GM23338 (cell line): ENCODE results near the gene UGT1A3. TPM values are rescaled to one million over a fixed set of nuclear protein-coding genes. Genes with fewer than 3 reads are reported as not detected.

ENCODE experiments used
- ATAC-seq: fragments of 200-7000 bp; cut with Tn5 transposase; 3 replicates; pipeline ENCODE4 v1.9.1; 2020
- DNase-seq: peaks from one replicate; pipeline ENCODE4 v3.0.0-alpha.2; 2015; ENCODE audit warnings: low spot score
- H2AFZ ChIP-seq: fragments of 200-600 bp; sonication (generic); 2 replicates; pipeline ENCODE4 v1.8.0; 2016; ENCODE audit warnings: antibody characterized with exemption, mild to moderate bottlenecking, moderate library complexity
- H3F3A ChIP-seq: fragments of 200-600 bp; sonication (generic); replicated peaks from 2 replicates; pipeline ENCODE4 v1.8.0; 2017; ENCODE audit warnings: antibody characterized with exemption, mixed run types, low read depth
- H3K27ac ChIP-seq: fragments of 200-600 bp; sonication (generic); 2 replicates; pipeline ENCODE4 v1.6.1; 2016; ENCODE audit warnings: low read depth
- H3K27me3 ChIP-seq: fragments of 200-600 bp; sonication (generic); 2 replicates; pipeline ENCODE4 v1.8.0; 2016; ENCODE audit warnings: mild to moderate bottlenecking, mixed run types, moderate library complexity; ENCODE audit not compliant: insufficient read depth
- H3K36me3 ChIP-seq: fragments of 200-600 bp; sonication (generic); 2 replicates; pipeline ENCODE4 v1.8.0; 2016; ENCODE audit warnings: mild to moderate bottlenecking; ENCODE audit not compliant: insufficient read depth
- H3K4me1 ChIP-seq: fragments of 200-600 bp; sonication (generic); 2 replicates; pipeline ENCODE4 v1.8.0; 2016; ENCODE audit warnings: mild to moderate bottlenecking, moderate library complexity; ENCODE audit not compliant: insufficient read depth
- H3K4me2 ChIP-seq: fragments of 200-600 bp; sonication (generic); 2 replicates; pipeline ENCODE4 v1.7.1; 2017; ENCODE audit warnings: mixed run types
- H3K4me3 ChIP-seq: fragments of 200-600 bp; sonication (generic); 2 replicates; pipeline ENCODE4 v1.6.1; 2016; ENCODE audit warnings: mixed run types
- H3K79me2 ChIP-seq: fragments of 200-600 bp; sonication (generic); replicated peaks from 2 replicates; pipeline ENCODE4 v1.8.0; 2017; ENCODE audit warnings: mild to moderate bottlenecking; ENCODE audit not compliant: insufficient read depth
- H3K9me2 ChIP-seq: fragments of 200-600 bp; sonication (generic); 2 replicates; pipeline ENCODE4 v1.8.0; 2017; ENCODE audit not compliant: insufficient read depth
- H4K20me1 ChIP-seq: fragments of 200-600 bp; sonication (generic); replicated peaks from 2 replicates; pipeline ENCODE4 v1.8.0; 2017; ENCODE audit warnings: mild to moderate bottlenecking; ENCODE audit not compliant: insufficient read depth
- H3K27ac Mint-ChIP-seq: 2 replicates; pipeline ENCODE4 v1.8.0; 2020; ENCODE audit warnings: inconsistent platforms, mild to moderate bottlenecking, moderate library complexity, mixed read lengths
- H3K27me3 Mint-ChIP-seq: 3 replicates; pipeline ENCODE4 v1.8.0; 2022; ENCODE audit warnings: low read depth, mild to moderate bottlenecking, moderate library complexity, mixed read lengths, inconsistent platforms; ENCODE audit not compliant: insufficient read depth, poor library complexity
- H3K36me3 Mint-ChIP-seq: 3 replicates; pipeline ENCODE4 v1.8.0; 2021; ENCODE audit warnings: low read depth, mild to moderate bottlenecking, inconsistent platforms, moderate library complexity, mixed read lengths
- H3K4me1 Mint-ChIP-seq: 3 replicates; pipeline ENCODE4 v1.8.0; 2020; ENCODE audit warnings: mild to moderate bottlenecking, inconsistent platforms, mixed read lengths
- H3K4me3 Mint-ChIP-seq: 3 replicates; pipeline ENCODE4 v1.8.0; 2021; ENCODE audit warnings: moderate library complexity, mild to moderate bottlenecking, inconsistent platforms, mixed read lengths
- H3K9me3 Mint-ChIP-seq: 3 replicates; pipeline ENCODE4 v1.8.0; 2020; ENCODE audit warnings: moderate library complexity, mild to moderate bottlenecking, inconsistent platforms, mixed read lengths
- CREB1 ChIP-seq: fragments of 250-450 bp; sonication (Bioruptor Pico); IDR thresholded peaks from 2 replicates; pipeline ENCODE4 v1.5.0; 2020; ENCODE audit warnings: low read depth, mild to moderate bottlenecking, moderate library complexity
- CTCF ChIP-seq, 2 experiments: fragments of 200-600 bp in 1 of 2; sonication (generic) in 1 of 2; conservative IDR thresholded peaks; 2 replicates each; pipeline versions ENCODE4 v1.5.1 to v1.6.1; 2016 to 2017; ENCODE audit warnings: antibody characterized with exemption in 2 of 2, low read depth in 2 of 2, mild to moderate bottlenecking in 2 of 2, moderate library complexity in 1 of 2
- EZH2 ChIP-seq: fragments of 200-600 bp; sonication (generic); IDR thresholded peaks from one replicate; pipeline ENCODE4 v1.8.0; 2017; ENCODE audit warnings: antibody characterized with exemption, mild to moderate bottlenecking, low read depth; ENCODE audit not compliant: unreplicated experiment
- EZH2phosphoT487 ChIP-seq: fragments of 200-600 bp; sonication (generic); IDR thresholded peaks from one replicate; pipeline ENCODE4 v1.8.1; 2018; ENCODE audit warnings: antibody characterized with exemption; ENCODE audit not compliant: unreplicated experiment
- JUNB ChIP-seq: IDR thresholded peaks from one replicate; pipeline ENCODE4 v1.6.1; 2016; ENCODE audit warnings: antibody characterized with exemption; ENCODE audit not compliant: unreplicated experiment
- NANOG ChIP-seq: IDR thresholded peaks from 2 replicates; pipeline ENCODE4 v1.6.1; 2016; ENCODE audit warnings: antibody characterized with exemption, borderline replicate concordance
- POLR2AphosphoS5 ChIP-seq: IDR thresholded peaks from 2 replicates; pipeline ENCODE4 v1.6.1; 2016; ENCODE audit warnings: antibody characterized with exemption, low read depth
- REST ChIP-seq: IDR thresholded peaks from one replicate; pipeline ENCODE4 v1.6.1; 2018; ENCODE audit warnings: antibody characterized with exemption; ENCODE audit not compliant: unreplicated experiment
- STAT1 ChIP-seq: IDR thresholded peaks from one replicate; pipeline ENCODE4 v1.6.1; 2016; ENCODE audit warnings: antibody characterized with exemption; ENCODE audit not compliant: unreplicated experiment
- ZNF114 ChIP-seq: fragments of 250-450 bp; sonication (Bioruptor Pico); IDR thresholded peaks from 2 replicates; pipeline ENCODE4 v1.5.0; 2020; ENCODE audit warnings: mild to moderate bottlenecking, moderate library complexity
- ZNF331 ChIP-seq: fragments of 250-450 bp; sonication (Bioruptor Pico); IDR thresholded peaks from 2 replicates; pipeline ENCODE4 v1.5.0; 2020; ENCODE audit warnings: low read depth, mild to moderate bottlenecking, moderate library complexity
- polyA plus RNA-seq: library from polyadenylated mRNA; unstranded; fragments of >200 nt; fragmentation: Nextera tagmentation; extraction: Ambion mirVana; gene quantifications from 2 replicates; pipeline ENCODE4 v1.2.1, GENCODE V29; 2016
- total RNA-seq: library from RNA; depleted of rRNA; stranded (reverse); fragments of >200 nt; shearing (Covaris generic); gene quantifications from 2 replicates; pipeline ENCODE4 v1.2.3, GENCODE V29; 2014
- TF ChIP-seq, protein P1 (sequence below): IDR thresholded peaks from 2 replicates; pipeline ENCODE4 v1.6.1; 2016; ENCODE audit warnings: antibody characterized with exemption

UGT1A3 gene
- total and polyA plus RNA-seq, 2 experiments from 2014 or later = not detected

GRCh38 chr2:233789554-233789953, 60.7 kb downstream of the UGT1A3 start (continued):
- no peak for TF ChIP-seq REST

- Histone ChIP-seq H2AFZ (no peak overlapping the region), H3K79me2 (no peaks in the 10 kb centered on the region)
- DNase-seq = no peak
- TF ChIP-seq STAT1 = no peak
- TF ChIP-seq, protein P1, sequence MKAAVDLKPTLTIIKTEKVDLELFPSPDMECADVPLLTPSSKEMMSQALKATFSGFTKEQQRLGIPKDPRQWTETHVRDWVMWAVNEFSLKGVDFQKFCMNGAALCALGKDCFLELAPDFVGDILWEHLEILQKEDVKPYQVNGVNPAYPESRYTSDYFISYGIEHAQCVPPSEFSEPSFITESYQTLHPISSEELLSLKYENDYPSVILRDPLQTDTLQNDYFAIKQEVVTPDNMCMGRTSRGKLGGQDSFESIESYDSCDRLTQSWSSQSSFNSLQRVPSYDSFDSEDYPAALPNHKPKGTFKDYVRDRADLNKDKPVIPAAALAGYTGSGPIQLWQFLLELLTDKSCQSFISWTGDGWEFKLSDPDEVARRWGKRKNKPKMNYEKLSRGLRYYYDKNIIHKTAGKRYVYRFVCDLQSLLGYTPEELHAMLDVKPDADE = no peak
- no peak for TF ChIP-seq ZNF114 (CRISPR knock-in tag)
- no peak for TF ChIP-seq EZH2phosphoT487
- no peak for TF ChIP-seq ZNF331 (CRISPR knock-in tag)
- TF ChIP-seq EZH2 = no peak
- TF ChIP-seq POLR2AphosphoS5 = no peak
- TF ChIP-seq JUNB = no peak
- no peak for TF ChIP-seq REST
- no peak for TF ChIP-seq CTCF (conservative IDR thresholded peaks at IDR 0.05; ENCODE audit: low read depth in 2 of 2)
- no peak for TF ChIP-seq CREB1 (CRISPR knock-in tag)
- no peak for TF ChIP-seq NANOG
These were observed 62.5 kb downstream of the UGT1A3 start for GRCh38 chr2:233791151-233791882.

More at GRCh38 chr2:233791151-233791882, 62.5 kb downstream of the UGT1A3 start:
- no peak overlapping the region for H3K4me3 ChIP-seq
- H3K27me3 ChIP-seq = no peaks in the 10 kb centered on the region
- no peak overlapping the region for H3K27ac ChIP-seq
- ATAC-seq = no peak
- no peaks in the 10 kb centered on the region; the same call in 2 of the 3 replicates for H3K36me3 Mint-ChIP-seq
- H4K20me1 ChIP-seq = no peaks in the 10 kb centered on the region
- no peaks in the 10 kb centered on the region for H3K9me2 ChIP-seq
- H3K27ac Mint-ChIP-seq = no peak overlapping the region
- H3K4me3 Mint-ChIP-seq = no peak overlapping the region
- no peak overlapping the region for H3K4me2 ChIP-seq
- H3K9me3 Mint-ChIP-seq = peaks cover 12% of the 10 kb centered on the region
- peaks cover 11% of the 10 kb centered on the region for H3K27me3 Mint-ChIP-seq
- no peaks in the 10 kb centered on the region for H3K4me1 ChIP-seq
- no peaks in the 10 kb centered on the region for H3F3A ChIP-seq
- no peaks in the 10 kb centered on the region for H3K36me3 ChIP-seq
- no peaks in the 10 kb centered on the region; the same call in 2 of the 3 replicates for H3K4me1 Mint-ChIP-seq
